ENCODE results near the gene MUCL1.

Gene MUCL1

GRCh38 chr12:54858562-54858961 lies 4.2 kb downstream of the MUCL1 start:
- no peak overlapping the region for H3K23ac ChIP-seq (ENCODE audit: low read depth, low read length, poor library complexity)

GRCh38 chr12:54859502-54859901 lies 5.2 kb downstream of the MUCL1 start:
- H3K4me1 ChIP-seq (ENCODE audit: control insufficient read depth in 2 of 2, insufficient read depth in 1 of 2, low read depth in 1 of 2, low read length in 2 of 2): no peaks in the 10 kb centered on the region
- no peak overlapping the region for H2AK5ac ChIP-seq (ENCODE audit: low read depth, low read length)
- H3K4me2 ChIP-seq (ENCODE audit: insufficient read depth, low read length, poor library complexity, severe bottlenecking): no peak overlapping the region
- no peaks in the 10 kb centered on the region for H3K36me3 ChIP-seq (replicated peaks in 1 of 2; ENCODE audit: control insufficient read depth in 2 of 2, insufficient read depth in 2 of 2, low read length in 2 of 2)
- no peak overlapping the region for H3K23ac ChIP-seq (ENCODE audit: low read depth, low read length, poor library complexity)
- no peak overlapping the region for H2BK120ac ChIP-seq (ENCODE audit: low read depth, low read length)
- no peak overlapping the region for H3K14ac ChIP-seq (ENCODE audit: low read length)
- H3K27me3 ChIP-seq (ENCODE audit: control insufficient read depth in 3 of 3, insufficient read depth in 3 of 3, low read depth in 1 of 3, low read length in 3 of 3): no peaks in the 10 kb centered on the region
- H3K18ac ChIP-seq (ENCODE audit: low read length): no peak overlapping the region
- no peaks in the 10 kb centered on the region for H3K79me1 ChIP-seq (ENCODE audit: low read depth, low read length)
- H2BK15ac ChIP-seq (ENCODE audit: low read length): no peak overlapping the region
- no peak for DNase-seq (ENCODE audit: low spot score)
- no peak overlapping the region for H4K8ac ChIP-seq (ENCODE audit: low read depth, low read length)
- no peak overlapping the region for H2BK5ac ChIP-seq (ENCODE audit: low read length)
- no CpG with 5 or more reads among the region's 4 CpGs for WGBS, 2 donors (ENCODE audit: extremely low coverage in 2 of 2, insufficient read length in 2 of 2, insufficient replicate concordance in 1 of 2)
- no peak overlapping the region for H3K9ac ChIP-seq (ENCODE audit: low read depth, low read length, poor library complexity)
- no peak overlapping the region for H3K27ac ChIP-seq (replicated peaks; ENCODE audit: low read length)
- no peak overlapping the region for H3K4me3 ChIP-seq (ENCODE audit: low read length in 2 of 2)
- no peak overlapping the region for H2AFZ ChIP-seq (ENCODE audit: low read length)
- no peak overlapping the region for H4K91ac ChIP-seq (ENCODE audit: low read depth, low read length, poor library complexity)
- H3K9me3 ChIP-seq (replicated peaks in 1 of 2; ENCODE audit: control insufficient read depth in 2 of 2, insufficient read depth in 1 of 2, low read depth in 1 of 2, low read length in 2 of 2): no peaks in the 10 kb centered on the region
- H3K4ac ChIP-seq (ENCODE audit: low read length): no peak overlapping the region
- no peak overlapping the region for H2BK12ac ChIP-seq (ENCODE audit: low read length)

More at GRCh38 chr12:54858562-54858961, 4.2 kb downstream of the MUCL1 start:
- H2BK12ac ChIP-seq (ENCODE audit: low read length): no peak overlapping the region
- no peaks in the 10 kb centered on the region for H3K27me3 ChIP-seq (ENCODE audit: control insufficient read depth in 3 of 3, insufficient read depth in 3 of 3, low read depth in 1 of 3, low read length in 3 of 3)
- no peaks in the 10 kb centered on the region for H3K9me3 ChIP-seq (replicated peaks in 1 of 2; ENCODE audit: control insufficient read depth in 2 of 2, insufficient read depth in 1 of 2, low read depth in 1 of 2, low read length in 2 of 2)
- H3K27ac ChIP-seq (replicated peaks; ENCODE audit: low read length): no peak overlapping the region
- DNase-seq (ENCODE audit: low spot score): no peak
- no peak overlapping the region for H3K4me3 ChIP-seq (ENCODE audit: low read length in 2 of 2)
- no peak overlapping the region for H3K4ac ChIP-seq (ENCODE audit: low read length)
- H3K79me1 ChIP-seq (ENCODE audit: low read depth, low read length): no peaks in the 10 kb centered on the region
- H3K14ac ChIP-seq (ENCODE audit: low read length): no peak overlapping the region
- no peak overlapping the region for H2AFZ ChIP-seq (ENCODE audit: low read length)
- no peak overlapping the region for H3K18ac ChIP-seq (ENCODE audit: low read length)
- no peaks in the 10 kb centered on the region for H3K36me3 ChIP-seq (replicated peaks in 1 of 2; ENCODE audit: control insufficient read depth in 2 of 2, insufficient read depth in 2 of 2, low read length in 2 of 2)
- no peak overlapping the region for H2BK120ac ChIP-seq (ENCODE audit: low read depth, low read length)
- H3K4me2 ChIP-seq (ENCODE audit: insufficient read depth, low read length, poor library complexity, severe bottlenecking): no peak overlapping the region
- no peak overlapping the region for H3K9ac ChIP-seq (ENCODE audit: low read depth, low read length, poor library complexity)
- no peaks in the 10 kb centered on the region for H3K4me1 ChIP-seq (ENCODE audit: control insufficient read depth in 2 of 2, insufficient read depth in 1 of 2, low read depth in 1 of 2, low read length in 2 of 2)
- H2BK15ac ChIP-seq (ENCODE audit: low read length): no peak overlapping the region
- no peak overlapping the region for H2AK5ac ChIP-seq (ENCODE audit: low read depth, low read length)
- H4K8ac ChIP-seq (ENCODE audit: low read depth, low read length): no peak overlapping the region
- no CpG with 5 or more reads among the region's 1 CpG for WGBS, 2 donors (ENCODE audit: extremely low coverage in 2 of 2, insufficient read length in 2 of 2, insufficient replicate concordance in 1 of 2)
- H4K91ac ChIP-seq (ENCODE audit: low read depth, low read length, poor library complexity): no peak overlapping the region
- no peak overlapping the region for H2BK5ac ChIP-seq (ENCODE audit: low read length)

- H3K4me3 ChIP-seq (ENCODE audit: low read length in 2 of 2): no peak overlapping the region
These were observed 7.6 kb downstream of the MUCL1 start for GRCh38 chr12:54861927-54862326.

GRCh38 chr12:54863948-54864618 lies 9.8 kb downstream of the MUCL1 start:
- no peak overlapping the region for H2AFZ ChIP-seq (ENCODE audit: low read length)
- H3K27ac ChIP-seq (replicated peaks; ENCODE audit: low read length): no peak overlapping the region
- H3K14ac ChIP-seq (ENCODE audit: low read length): no peak overlapping the region
- no peaks in the 10 kb centered on the region for H3K36me3 ChIP-seq (replicated peaks in 1 of 2; ENCODE audit: control insufficient read depth in 2 of 2, insufficient read depth in 2 of 2, low read length in 2 of 2)
- no peak overlapping the region for H3K9ac ChIP-seq (ENCODE audit: low read depth, low read length, poor library complexity)
- no peak for DNase-seq (ENCODE audit: low spot score)
- H3K4me1 ChIP-seq (ENCODE audit: control insufficient read depth in 2 of 2, insufficient read depth in 1 of 2, low read depth in 1 of 2, low read length in 2 of 2): no peaks in the 10 kb centered on the region
- no peak overlapping the region for H2AK5ac ChIP-seq (ENCODE audit: low read depth, low read length)
- H3K4ac ChIP-seq (ENCODE audit: low read length): no peak overlapping the region
- no peak overlapping the region for H2BK120ac ChIP-seq (ENCODE audit: low read depth, low read length)
- no peak overlapping the region for H3K4me3 ChIP-seq (ENCODE audit: low read length in 2 of 2)
- H2BK12ac ChIP-seq (ENCODE audit: low read length): no peak overlapping the region
- H2BK5ac ChIP-seq (ENCODE audit: low read length): no peak overlapping the region
- H3K27me3 ChIP-seq (ENCODE audit: control insufficient read depth in 3 of 3, insufficient read depth in 3 of 3, low read depth in 1 of 3, low read length in 3 of 3): no peaks in the 10 kb centered on the region
- H4K91ac ChIP-seq (ENCODE audit: low read depth, low read length, poor library complexity): no peak overlapping the region
- H3K18ac ChIP-seq (ENCODE audit: low read length): no peak overlapping the region
- no CpG with 5 or more reads among the region's 1 CpG for WGBS, 2 donors (ENCODE audit: extremely low coverage in 2 of 2, insufficient read length in 2 of 2, insufficient replicate concordance in 1 of 2)
- H3K23ac ChIP-seq (ENCODE audit: low read depth, low read length, poor library complexity): no peak overlapping the region
- no peak overlapping the region for H2BK15ac ChIP-seq (ENCODE audit: low read length)
- H3K79me1 ChIP-seq (ENCODE audit: low read depth, low read length): no peaks in the 10 kb centered on the region
- no peak overlapping the region for H4K8ac ChIP-seq (ENCODE audit: low read depth, low read length)
- no peak overlapping the region for H3K4me2 ChIP-seq (ENCODE audit: insufficient read depth, low read length, poor library complexity, severe bottlenecking)
- no peaks in the 10 kb centered on the region for H3K9me3 ChIP-seq (replicated peaks in 1 of 2; ENCODE audit: control insufficient read depth in 2 of 2, insufficient read depth in 1 of 2, low read depth in 1 of 2, low read length in 2 of 2)

More at GRCh38 chr12:54861927-54862326, 7.6 kb downstream of the MUCL1 start:
- Histone ChIP-seq H3K23ac (ENCODE audit: low read depth, low read length, poor library complexity) (no peak overlapping the region), H2AK5ac (ENCODE audit: low read depth, low read length) (no peak overlapping the region), H3K27me3 (ENCODE audit: control insufficient read depth in 3 of 3, insufficient read depth in 3 of 3, low read depth in 1 of 3, low read length in 3 of 3) (no peaks in the 10 kb centered on the region), H3K18ac (ENCODE audit: low read length) (no peak overlapping the region), H3K4me2 (ENCODE audit: insufficient read depth, low read length, poor library complexity, severe bottlenecking) (no peak overlapping the region), H3K14ac (ENCODE audit: low read length) (no peak overlapping the region), H3K36me3 (replicated peaks in 1 of 2; ENCODE audit: control insufficient read depth in 2 of 2, insufficient read depth in 2 of 2, low read length in 2 of 2) (no peaks in the 10 kb centered on the region), H2BK5ac (ENCODE audit: low read length) (no peak overlapping the region), H4K8ac (ENCODE audit: low read depth, low read length) (no peak overlapping the region), H3K9me3 (replicated peaks in 1 of 2; ENCODE audit: control insufficient read depth in 2 of 2, insufficient read depth in 1 of 2, low read depth in 1 of 2, low read length in 2 of 2) (no peaks in the 10 kb centered on the region), H4K91ac (ENCODE audit: low read depth, low read length, poor library complexity) (no peak overlapping the region), H3K27ac (replicated peaks; ENCODE audit: low read length) (no peak overlapping the region), H2BK120ac (ENCODE audit: low read depth, low read length) (no peak overlapping the region), H3K9ac (ENCODE audit: low read depth, low read length, poor library complexity) (no peak overlapping the region), H2BK15ac (ENCODE audit: low read length) (no peak overlapping the region), H2AFZ (ENCODE audit: low read length) (no peak overlapping the region), H2BK12ac (ENCODE audit: low read length) (no peak overlapping the region), H3K4ac (ENCODE audit: low read length) (no peak overlapping the region), H3K79me1 (ENCODE audit: low read depth, low read length) (no peaks in the 10 kb centered on the region), H3K4me1 (ENCODE audit: control insufficient read depth in 2 of 2, insufficient read depth in 1 of 2, low read depth in 1 of 2, low read length in 2 of 2) (no peaks in the 10 kb centered on the region)
- no peak for DNase-seq (ENCODE audit: low spot score)
- WGBS, 2 donors (ENCODE audit: extremely low coverage in 2 of 2, insufficient read length in 2 of 2, insufficient replicate concordance in 1 of 2): no CpG with 5 or more reads among the region's 1 CpG
